ENCODE results near the gene NAV3.

NAV3 gene

GRCh38 chr12:78185651-78186050 is 355.0 kb downstream of the NAV3 start:
- DNase-seq (ENCODE audit: low read depth, low spot score): no peak

GRCh38 chr12:78186670-78187069 is 356.0 kb downstream of the NAV3 start:
- DNase-seq (ENCODE audit: low read depth, low spot score): no peak

- no peak for DNase-seq (ENCODE audit: low read depth, low spot score)
These were observed 357.0 kb downstream of the NAV3 start for GRCh38 chr12:78187741-78188140.

GRCh38 chr12:78189656-78190055 is 359.0 kb downstream of the NAV3 start:
- no peak for DNase-seq (ENCODE audit: low read depth, low spot score)

- no peak for DNase-seq (ENCODE audit: low read depth, low spot score)
These were observed 360.9 kb downstream of the NAV3 start for GRCh38 chr12:78191611-78192010.

GRCh38 chr12:78192979-78193378 is 362.3 kb downstream of the NAV3 start:
- DNase-seq (ENCODE audit: low read depth, low spot score): no peak

GRCh38 chr12:78194448-78194847 is 363.8 kb downstream of the NAV3 start:
- peak; percentile 80 for DNase-seq (ENCODE audit: low read depth, low spot score)

GRCh38 chr12:78198896-78199295 is 368.2 kb downstream of the NAV3 start:
- DNase-seq (ENCODE audit: low read depth, low spot score): no peak

GRCh38 chr12:78199926-78200325 is 369.2 kb downstream of the NAV3 start:
- DNase-seq (ENCODE audit: low read depth, low spot score): no peak

- DNase-seq (ENCODE audit: low read depth, low spot score): no peak
These were observed 374.2 kb downstream of the NAV3 start for GRCh38 chr12:78204926-78205325.

- no peak for DNase-seq (ENCODE audit: low read depth, low spot score)
These were observed 377.4 kb downstream of the NAV3 start for GRCh38 chr12:78208092-78208491.

GRCh38 chr12:78209846-78210505 is 379.3 kb downstream of the NAV3 start:
- DNase-seq (ENCODE audit: low read depth, low spot score): peak; percentile 4

GRCh38 chr12:78210506-78210860 is 379.8 kb downstream of the NAV3 start:
- DNase-seq (ENCODE audit: low read depth, low spot score): peak; percentile 29

- peak; percentile 71 for DNase-seq (ENCODE audit: low read depth, low spot score)
These were observed 380.2 kb downstream of the NAV3 start for GRCh38 chr12:78210894-78211302.

GRCh38 chr12:78220811-78221210 is 390.1 kb downstream of the NAV3 start:
- DNase-seq (ENCODE audit: low read depth, low spot score): no peak

- DNase-seq (ENCODE audit: low read depth, low spot score): no peak
These were observed 393.5 kb downstream of the NAV3 start for GRCh38 chr12:78224154-78224553.

- peak; percentile 2 for DNase-seq (ENCODE audit: low read depth, low spot score)
These were observed 396.1 kb downstream of the NAV3 start for GRCh38 chr12:78226763-78227162.

GRCh38 chr12:78229591-78230101 is 399.0 kb downstream of the NAV3 start:
- DNase-seq (ENCODE audit: low read depth, low spot score): peak; percentile 31

GRCh38 chr12:78232756-78233155 is 402.1 kb downstream of the NAV3 start:
- DNase-seq (ENCODE audit: low read depth, low spot score): no peak

GRCh38 chr12:78236264-78236663 is 405.6 kb downstream of the NAV3 start:
- DNase-seq (ENCODE audit: low read depth, low spot score): no peak

GRCh38 chr12:78239544-78239943 is 408.9 kb downstream of the NAV3 start:
- no peak for DNase-seq (ENCODE audit: low read depth, low spot score)

- DNase-seq (ENCODE audit: low read depth, low spot score): peak; percentile 16
These were observed 410.1 kb downstream of the NAV3 start for GRCh38 chr12:78240827-78241226.

- peak; percentile 5 for DNase-seq (ENCODE audit: low read depth, low spot score)
These were observed 410.8 kb downstream of the NAV3 start for GRCh38 chr12:78241446-78241845.

Measured in astrocyte of the hippocampus (primary cell).